ENCODE data around the gene RFPL1. TPM values are rescaled to one million over a fixed set of nuclear protein-coding genes. Genes with fewer than 3 reads are reported as not detected.

RFPL1 gene
- total RNA-seq, 1 experiment from 2014 or later: not detected

DNA sequence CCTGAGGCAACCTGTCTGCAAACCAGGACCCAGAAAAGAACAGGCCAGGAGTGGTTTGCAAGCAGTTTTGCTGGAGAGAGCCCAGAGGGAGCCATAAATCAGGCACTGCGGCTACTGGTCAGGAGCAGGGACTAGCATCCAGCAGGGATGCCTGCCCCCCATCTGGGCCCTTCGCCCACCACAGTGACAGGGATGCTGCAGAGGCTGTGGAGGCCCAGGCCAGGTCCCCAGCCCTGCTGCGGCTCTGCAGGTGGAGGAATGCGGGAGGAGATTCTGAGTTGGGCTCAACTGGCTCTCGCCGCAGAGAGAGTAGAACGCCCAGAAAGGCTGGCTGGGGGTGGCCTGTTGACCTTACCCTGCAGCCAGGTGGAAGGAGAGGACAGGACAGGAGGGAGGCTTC lies 25.2 kb downstream of the RFPL1 start:
- H3K27ac Mint-ChIP-seq (ENCODE audit: low read depth, unreplicated experiment): no peak overlapping the region
- POLR2A ChIA-PET: no interaction called here
- H3K27me3 Mint-ChIP-seq (ENCODE audit: insufficient read depth, unreplicated experiment): no peaks in the 10 kb centered on the region
- H3K9me3 Mint-ChIP-seq (ENCODE audit: unreplicated experiment): no peaks in the 10 kb centered on the region
- H3K4me3 Mint-ChIP-seq (ENCODE audit: unreplicated experiment): no peak overlapping the region
- DNase-seq (ENCODE audit: unreplicated experiment): no peak
- BruUV-seq (replicated peaks): no TSS peak
- CTCF ChIA-PET: no interaction called here
- peaks cover 2% of the 10 kb centered on the region for H3K4me1 Mint-ChIP-seq (ENCODE audit: insufficient read depth, unreplicated experiment)
- TF ChIP-seq, protein P1, sequence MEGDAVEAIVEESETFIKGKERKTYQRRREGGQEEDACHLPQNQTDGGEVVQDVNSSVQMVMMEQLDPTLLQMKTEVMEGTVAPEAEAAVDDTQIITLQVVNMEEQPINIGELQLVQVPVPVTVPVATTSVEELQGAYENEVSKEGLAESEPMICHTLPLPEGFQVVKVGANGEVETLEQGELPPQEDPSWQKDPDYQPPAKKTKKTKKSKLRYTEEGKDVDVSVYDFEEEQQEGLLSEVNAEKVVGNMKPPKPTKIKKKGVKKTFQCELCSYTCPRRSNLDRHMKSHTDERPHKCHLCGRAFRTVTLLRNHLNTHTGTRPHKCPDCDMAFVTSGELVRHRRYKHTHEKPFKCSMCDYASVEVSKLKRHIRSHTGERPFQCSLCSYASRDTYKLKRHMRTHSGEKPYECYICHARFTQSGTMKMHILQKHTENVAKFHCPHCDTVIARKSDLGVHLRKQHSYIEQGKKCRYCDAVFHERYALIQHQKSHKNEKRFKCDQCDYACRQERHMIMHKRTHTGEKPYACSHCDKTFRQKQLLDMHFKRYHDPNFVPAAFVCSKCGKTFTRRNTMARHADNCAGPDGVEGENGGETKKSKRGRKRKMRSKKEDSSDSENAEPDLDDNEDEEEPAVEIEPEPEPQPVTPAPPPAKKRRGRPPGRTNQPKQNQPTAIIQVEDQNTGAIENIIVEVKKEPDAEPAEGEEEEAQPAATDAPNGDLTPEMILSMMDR (IDR thresholded peaks at IDR 0.05; ENCODE audit: unreplicated experiment): no peak
- intact Hi-C loops (cut with micrococcal nuclease): no loop called here
- H3K36me3 Mint-ChIP-seq (ENCODE audit: insufficient read depth, unreplicated experiment): no peaks in the 10 kb centered on the region

DNA sequence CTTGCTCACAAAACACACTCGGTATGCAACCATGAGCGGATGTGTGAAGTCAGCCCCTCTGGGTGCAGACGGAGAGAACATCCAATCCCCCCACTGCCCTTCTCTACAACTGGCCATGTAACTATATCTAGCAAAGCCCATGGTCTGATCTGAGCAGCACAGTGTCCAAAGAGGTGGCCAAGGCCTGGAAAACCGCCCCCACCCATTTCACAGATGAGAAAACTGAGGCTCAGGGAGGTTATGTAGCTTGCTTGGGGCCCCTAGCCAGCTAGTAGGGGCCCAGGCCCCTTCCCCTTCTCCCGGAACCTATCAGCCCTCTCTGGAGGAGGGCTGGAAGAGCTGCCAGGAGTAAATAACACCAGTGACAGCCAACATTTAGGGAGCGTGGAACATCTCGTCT lies 26.2 kb downstream of the RFPL1 start:
- no peak overlapping the region for H3K4me3 Mint-ChIP-seq (ENCODE audit: unreplicated experiment)

DNA sequence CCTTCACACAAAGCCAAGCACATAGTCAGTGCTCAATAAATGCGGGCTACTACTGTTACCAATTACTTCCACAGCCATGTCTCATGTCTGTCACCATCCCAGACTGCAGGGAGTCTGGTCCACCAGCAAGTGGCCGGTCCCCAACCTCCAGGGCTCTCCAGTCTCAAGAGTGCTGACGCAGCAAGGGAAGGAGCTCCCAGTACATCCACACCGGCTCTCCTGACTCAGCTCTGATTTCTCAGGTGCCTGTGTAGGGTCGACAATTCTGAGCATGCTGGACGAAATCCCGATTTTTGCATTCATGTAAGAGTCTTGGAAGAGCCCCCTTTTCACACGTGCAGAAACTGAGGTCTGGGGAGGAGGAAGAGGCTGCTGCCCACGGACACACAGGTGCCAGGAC lies 31.4 kb downstream of the RFPL1 start:
- no peak overlapping the region for H3K27ac Mint-ChIP-seq (ENCODE audit: low read depth, unreplicated experiment)
- no peak for DNase-seq (ENCODE audit: unreplicated experiment)
- TF ChIP-seq, protein P1 (IDR thresholded peaks at IDR 0.05; ENCODE audit: unreplicated experiment): no peak
- H3K36me3 Mint-ChIP-seq (ENCODE audit: insufficient read depth, unreplicated experiment): no peaks in the 10 kb centered on the region
- H3K4me1 Mint-ChIP-seq (ENCODE audit: insufficient read depth, unreplicated experiment): peaks cover 6% of the 10 kb centered on the region
- H3K27me3 Mint-ChIP-seq (ENCODE audit: insufficient read depth, unreplicated experiment): peaks cover 15% of the 10 kb centered on the region
- no peaks in the 10 kb centered on the region for H3K9me3 Mint-ChIP-seq (ENCODE audit: unreplicated experiment)
- BruUV-seq (replicated peaks): no TSS peak
- intact Hi-C loops (cut with micrococcal nuclease): no loop called here
- CTCF ChIA-PET: interaction anchor here (0.6 to 4.1 kb wide), 8 partner anchors 12 to 1804 kb away, joined by 3 to 14 read pairs (median 3); no protein-coding TSS in a partner anchor
- POLR2A ChIA-PET: interaction anchor here (0.5 to 0.7 kb wide), 2 partner anchors 11 to 22 kb away, joined by 3 read pairs; no protein-coding TSS in a partner anchor
- peak overlapping the region; percentile 61 for H3K4me3 Mint-ChIP-seq (ENCODE audit: unreplicated experiment)

More for the DNA sequence above, 26.2 kb downstream of the RFPL1 start:
- DNase-seq (ENCODE audit: unreplicated experiment): no peak
- TF ChIP-seq, protein P1 (IDR thresholded peaks at IDR 0.05; ENCODE audit: unreplicated experiment): no peak
- no peaks in the 10 kb centered on the region for H3K27me3 Mint-ChIP-seq (ENCODE audit: insufficient read depth, unreplicated experiment)
- H3K9me3 Mint-ChIP-seq (ENCODE audit: unreplicated experiment): no peaks in the 10 kb centered on the region
- no peaks in the 10 kb centered on the region for H3K36me3 Mint-ChIP-seq (ENCODE audit: insufficient read depth, unreplicated experiment)
- no TSS peak for BruUV-seq (replicated peaks)
- H3K27ac Mint-ChIP-seq (ENCODE audit: low read depth, unreplicated experiment): no peak overlapping the region
- POLR2A ChIA-PET: no interaction called here
- H3K4me1 Mint-ChIP-seq (ENCODE audit: insufficient read depth, unreplicated experiment): no peaks in the 10 kb centered on the region
- intact Hi-C loops (cut with micrococcal nuclease): no loop called here
- CTCF ChIA-PET: no interaction called here

DNA sequence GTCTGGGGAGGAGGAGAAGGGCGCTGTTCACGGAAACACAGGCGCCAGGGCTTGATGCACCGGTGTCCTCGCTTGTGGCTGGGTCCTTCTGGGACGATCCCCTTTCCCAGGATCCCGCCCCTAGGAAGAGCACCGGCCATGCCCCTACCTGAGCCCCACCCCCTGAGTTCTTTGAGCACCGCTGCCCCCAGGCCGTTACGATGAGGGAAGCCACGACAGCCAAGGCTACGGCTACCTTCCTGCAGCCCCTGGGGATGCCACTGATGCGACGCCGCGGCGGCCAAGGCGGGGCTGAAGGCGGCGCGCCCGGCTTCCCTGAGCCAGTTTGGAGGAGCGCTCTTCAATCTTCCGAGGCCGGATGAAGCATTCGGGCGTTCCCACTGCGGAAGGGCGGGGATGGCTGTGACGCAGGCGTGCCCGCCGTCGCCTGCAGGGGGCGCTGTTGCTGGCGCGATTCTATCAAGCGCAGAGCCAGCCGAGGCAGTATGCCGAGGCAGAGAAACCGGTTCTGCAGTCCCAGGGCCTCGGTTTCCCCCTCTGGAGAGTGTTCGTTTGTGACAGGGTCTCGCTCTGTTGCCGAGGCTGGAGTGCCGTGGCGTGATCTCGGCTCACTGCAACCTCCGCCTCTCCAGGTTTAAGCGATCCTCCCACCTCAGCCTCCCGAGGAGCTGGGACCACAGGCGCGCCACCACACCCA lies 31.9 kb downstream of the RFPL1 start:
- Mint-ChIP-seq H3K36me3 (ENCODE audit: insufficient read depth, unreplicated experiment) (no peaks in the 10 kb centered on the region), H3K27ac (ENCODE audit: low read depth, unreplicated experiment) (no peak overlapping the region), H3K4me1 (ENCODE audit: insufficient read depth, unreplicated experiment) (peaks cover 6% of the 10 kb centered on the region), H3K27me3 (ENCODE audit: insufficient read depth, unreplicated experiment) (peaks cover 20% of the 10 kb centered on the region), H3K9me3 (ENCODE audit: unreplicated experiment) (no peaks in the 10 kb centered on the region), H3K4me3 (ENCODE audit: unreplicated experiment) (peak overlapping the region; percentile 61)
- DNase-seq (ENCODE audit: unreplicated experiment): peak; percentile 76
- TF ChIP-seq, protein P1 (IDR thresholded peaks at IDR 0.05; ENCODE audit: unreplicated experiment): peak; percentile 97
- CTCF ChIA-PET: interaction anchor here (0.6 to 4.1 kb wide), 25 partner anchors 11 to 636 kb away, joined by 3 to 14 read pairs (median 4); no protein-coding TSS in a partner anchor
- no TSS peak for BruUV-seq (replicated peaks)
- intact Hi-C loops (cut with micrococcal nuclease): no loop called here
- POLR2A ChIA-PET: interaction anchor here (0.5 kb wide), 1 partner anchor 22 kb away, joined by 3 read pairs; no protein-coding TSS in a partner anchor

All from MCF 10A (cell line).